ENCODE measurements around the gene AUP1. TPM values are rescaled to one million over a fixed set of nuclear protein-coding genes. Genes with fewer than 3 reads are reported as not detected.
A peak's percentile ranks its signal among the peaks of the same experiment; 100 is the strongest.

Gene AUP1
- total and polyA plus RNA-seq, 11 donors = 33.6 to 168 (median 56.4) TPM

- DNase-seq (peak in 1 of 5 donors; percentile 34), ATAC-seq (peak; percentile 74 to 84 (median 80))
- TF ChIP-seq POLR2A (IDR thresholded peaks at IDR 0.05) = no peak
- TF ChIP-seq, protein P1, sequence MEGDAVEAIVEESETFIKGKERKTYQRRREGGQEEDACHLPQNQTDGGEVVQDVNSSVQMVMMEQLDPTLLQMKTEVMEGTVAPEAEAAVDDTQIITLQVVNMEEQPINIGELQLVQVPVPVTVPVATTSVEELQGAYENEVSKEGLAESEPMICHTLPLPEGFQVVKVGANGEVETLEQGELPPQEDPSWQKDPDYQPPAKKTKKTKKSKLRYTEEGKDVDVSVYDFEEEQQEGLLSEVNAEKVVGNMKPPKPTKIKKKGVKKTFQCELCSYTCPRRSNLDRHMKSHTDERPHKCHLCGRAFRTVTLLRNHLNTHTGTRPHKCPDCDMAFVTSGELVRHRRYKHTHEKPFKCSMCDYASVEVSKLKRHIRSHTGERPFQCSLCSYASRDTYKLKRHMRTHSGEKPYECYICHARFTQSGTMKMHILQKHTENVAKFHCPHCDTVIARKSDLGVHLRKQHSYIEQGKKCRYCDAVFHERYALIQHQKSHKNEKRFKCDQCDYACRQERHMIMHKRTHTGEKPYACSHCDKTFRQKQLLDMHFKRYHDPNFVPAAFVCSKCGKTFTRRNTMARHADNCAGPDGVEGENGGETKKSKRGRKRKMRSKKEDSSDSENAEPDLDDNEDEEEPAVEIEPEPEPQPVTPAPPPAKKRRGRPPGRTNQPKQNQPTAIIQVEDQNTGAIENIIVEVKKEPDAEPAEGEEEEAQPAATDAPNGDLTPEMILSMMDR (IDR thresholded peaks at IDR 0.05) = peak in 1 of 12 donors; percentile 8
- intact Hi-C loops (cut with DNase I) = loop anchor here in 1 of 10 donors (5.0 kb wide), 1 partner anchor 75 kb away; no protein-coding TSS in a partner anchor
- 14 to 40% (median 34%) methylated on average over 1 of the region's 1 CpG for WGBS, 4 donors
- peaks cover 0 to 61% (median 5%) of the 10 kb centered on the region in 12 donors for H3K4me1 ChIP-seq
- no peaks in the 10 kb centered on the region for H3K9me3 ChIP-seq
- peak overlapping the region in 8 of 12 donors; percentile 19 to 90 (median 58) for H3K27ac ChIP-seq
- no peaks in the 10 kb centered on the region for H3K36me3 ChIP-seq
- H3K4me3 ChIP-seq = peak overlapping the region in 1 of 12 donors; percentile 2
- H3K27me3 ChIP-seq = peaks cover 0 to 3% (median 0%) of the 10 kb centered on the region in 9 donors
Measured at GRCh38 chr2:74576863-74577229, 47.3 kb upstream of the AUP1 start.

DNA sequence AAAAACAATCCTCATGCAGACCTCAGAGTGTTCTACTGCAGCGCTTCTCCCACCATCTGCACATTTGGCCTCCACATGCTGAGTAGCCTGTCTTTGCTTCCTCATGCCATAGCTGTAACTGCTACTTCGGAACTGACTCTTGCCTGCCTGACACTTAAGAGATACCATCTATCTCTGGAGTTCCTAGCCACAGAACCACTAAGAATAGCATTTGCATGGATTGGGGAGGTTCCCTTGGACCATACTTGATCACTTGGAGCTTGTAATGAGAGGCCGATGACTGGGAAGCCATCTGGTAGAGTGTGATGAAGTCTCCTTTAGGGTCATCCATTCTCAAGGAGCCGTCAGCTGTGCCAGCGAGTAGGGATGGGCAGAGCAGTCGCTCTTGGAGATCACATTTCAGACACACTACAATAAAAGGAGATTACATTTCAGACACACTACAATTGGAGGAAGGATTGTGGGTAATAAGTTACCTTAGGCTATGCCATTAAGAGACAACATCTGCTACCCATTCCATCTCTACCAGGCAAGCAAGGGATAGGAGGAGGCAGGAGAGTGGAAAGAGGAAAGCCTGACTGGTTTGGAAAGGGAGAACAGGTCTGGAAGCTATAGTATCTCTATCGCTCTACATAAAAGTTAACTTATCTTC, 46.8 kb upstream of the AUP1 start:
- TF ChIP-seq, protein P1 (IDR thresholded peaks at IDR 0.05) = no peak
- no peak for TF ChIP-seq POLR2A (IDR thresholded peaks at IDR 0.05)
- Histone ChIP-seq H3K4me3 (no peak overlapping the region), H3K9me3 (no peaks in the 10 kb centered on the region), H3K27me3 (peaks cover 0 to 3% (median 0%) of the 10 kb centered on the region in 9 donors), H3K27ac (peak overlapping the region in 6 of 12 donors; percentile 25 to 90 (median 62)), H3K36me3 (no peaks in the 10 kb centered on the region), H3K4me1 (peaks cover 0 to 65% (median 5%) of the 10 kb centered on the region in 12 donors)
- no peak for ATAC-seq
- 85 to 89% (median 87%) methylated on average over 7 of the region's 7 CpGs for WGBS, 4 donors
- no peak for DNase-seq
- intact Hi-C loops (cut with DNase I) = loop anchor here in 1 of 10 donors (5.0 kb wide), 1 partner anchor 74 kb away; no protein-coding TSS in a partner anchor

GRCh38 chr2:74575320-74575719, 45.8 kb upstream of the AUP1 start:
- H3K27me3 ChIP-seq = peaks cover 0 to 3% (median 0%) of the 10 kb centered on the region in 9 donors
- no peak overlapping the region for H3K4me3 ChIP-seq
- ATAC-seq (no peak), DNase-seq (no peak)
- 84 to 88% (median 85%) methylated on average over 4 of the region's 4 CpGs for WGBS, 4 donors
- intact Hi-C loops (cut with DNase I) = loop anchor here in 1 of 10 donors (5.0 kb wide), 1 partner anchor 73 kb away; no protein-coding TSS in a partner anchor
- no peaks in the 10 kb centered on the region for H3K36me3 ChIP-seq
- no peak for TF ChIP-seq POLR2A (IDR thresholded peaks at IDR 0.05)
- TF ChIP-seq, protein P1 (IDR thresholded peaks at IDR 0.05) = no peak
- H3K27ac ChIP-seq = peak overlapping the region in 1 of 12 donors; percentile 90
- H3K9me3 ChIP-seq = no peaks in the 10 kb centered on the region
- H3K4me1 ChIP-seq = peaks cover 0 to 66% (median 5%) of the 10 kb centered on the region in 12 donors

DNA sequence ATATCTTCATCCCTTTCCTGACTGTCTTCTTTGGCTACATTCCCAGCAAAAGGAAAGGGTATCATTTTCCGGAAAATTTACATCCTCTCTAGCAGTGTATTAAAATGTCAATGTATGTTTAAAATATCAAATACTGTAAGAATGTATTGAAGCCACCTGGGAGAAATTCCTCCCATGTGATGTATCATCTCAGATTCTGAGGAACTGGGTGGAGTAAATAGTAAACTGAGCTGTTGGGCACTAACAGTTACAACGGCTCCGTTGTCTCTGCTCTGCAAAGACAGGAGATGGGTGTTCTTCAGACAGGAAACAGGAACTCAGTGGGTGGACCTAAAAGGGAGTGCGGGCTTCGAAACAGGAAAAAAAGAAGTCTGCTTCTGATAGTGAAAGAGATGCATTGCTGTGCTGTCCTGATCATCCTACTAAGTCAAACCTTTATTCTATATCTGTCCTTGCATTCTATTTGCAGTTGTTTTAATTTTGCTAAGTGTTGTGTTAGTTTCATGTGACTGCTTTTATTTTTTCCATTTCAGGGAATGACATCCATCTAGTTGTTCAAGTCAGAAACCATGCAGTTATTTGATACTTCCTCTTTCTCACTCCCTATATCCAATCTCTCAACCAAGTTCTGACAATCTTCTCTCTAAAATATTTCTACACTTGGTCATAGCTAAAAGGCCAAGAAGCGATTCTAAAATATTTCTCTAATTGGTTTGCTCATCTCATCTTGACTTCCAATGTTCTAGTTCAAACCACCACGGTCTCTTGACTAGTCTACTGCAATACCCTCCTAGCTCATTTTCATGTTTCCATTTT, 44.4 kb upstream of the AUP1 start:
- DNase-seq (no peak), ATAC-seq (peak in 2 of 4 donors; percentile 37 to 59)
- TF ChIP-seq, protein P1 (IDR thresholded peaks at IDR 0.05) = no peak
- TF ChIP-seq POLR2A (IDR thresholded peaks at IDR 0.05) = no peak
- peaks cover 0 to 64% (median 5%) of the 10 kb centered on the region in 12 donors for H3K4me1 ChIP-seq
- H3K36me3 ChIP-seq = no peaks in the 10 kb centered on the region
- H3K9me3 ChIP-seq = no peaks in the 10 kb centered on the region
- intact Hi-C loops (cut with DNase I) = no loop called here
- H3K4me3 ChIP-seq = peak overlapping the region in 1 of 12 donors; percentile 18
- 46 to 55% (median 47%) methylated on average over 7 of the region's 7 CpGs for WGBS, 4 donors
- peaks cover 0 to 3% (median 0%) of the 10 kb centered on the region in 9 donors for H3K27me3 ChIP-seq
- peak overlapping the region in 2 of 12 donors; percentile 23 to 77 for H3K27ac ChIP-seq

All from heart left ventricle (tissue), 16 donors.